TTC549 (cell line): ENCODE measurements around the gene ADCY4.
"Not testable (repeated sequence)": the region's sequence is repeated elsewhere in the genome, so short reads cannot be mapped to it uniquely, and the experiment has no call there.

Source experiments
- FAIRE-seq: peaks from 2 replicates; lab custom pipeline; 2012; peaks lifted over from hg19 to GRCh38; lab: Jason Lieb, UNC

The ADCY4 gene

GRCh38 chr14:24334431-24335291 is at the start of gene ADCY4:
Gene ADCY4 (minus strand): TSS chr14:24335071. CDS start chr14:24334652, 419 bp downstream.
- no peak for FAIRE-seq

- FAIRE-seq = no peak
These were observed 49.3 kb upstream of the ADCY4 start for GRCh38 chr14:24384169-24384568.

- FAIRE-seq = no peak
These were observed 47.1 kb upstream of the ADCY4 start for GRCh38 chr14:24382064-24382371.

GRCh38 chr14:24381363-24382063 is 46.6 kb upstream of the ADCY4 start:
- no peak for FAIRE-seq

GRCh38 chr14:24379907-24380730 is 45.2 kb upstream of the ADCY4 start:
- no peak for FAIRE-seq

GRCh38 chr14:24378981-24379906 is 44.4 kb upstream of the ADCY4 start:
- no peak for FAIRE-seq

GRCh38 chr14:24378327-24378726 is 43.5 kb upstream of the ADCY4 start:
- no peak for FAIRE-seq

- no peak for FAIRE-seq
These were observed 42.8 kb upstream of the ADCY4 start for GRCh38 chr14:24377657-24378056.

- FAIRE-seq = no peak
These were observed 42.3 kb upstream of the ADCY4 start for GRCh38 chr14:24377126-24377525.

- FAIRE-seq = no peak
These were observed 41.7 kb upstream of the ADCY4 start for GRCh38 chr14:24376448-24377070.

GRCh38 chr14:24372701-24373416 is 38.0 kb upstream of the ADCY4 start:
- no peak for FAIRE-seq

GRCh38 chr14:24371605-24372004 is 36.7 kb upstream of the ADCY4 start:
- FAIRE-seq = not testable (repeated sequence)

GRCh38 chr14:24370748-24371147 is 35.9 kb upstream of the ADCY4 start:
- FAIRE-seq = no peak

- no peak for FAIRE-seq
These were observed 35.2 kb upstream of the ADCY4 start for GRCh38 chr14:24369907-24370687.

GRCh38 chr14:24369463-24369862 is 34.6 kb upstream of the ADCY4 start:
- FAIRE-seq = no peak

GRCh38 chr14:24368562-24369252 is 33.8 kb upstream of the ADCY4 start:
- no peak for FAIRE-seq

GRCh38 chr14:24368212-24368561 is 33.3 kb upstream of the ADCY4 start:
- FAIRE-seq = no peak

- no peak for FAIRE-seq
These were observed 32.8 kb upstream of the ADCY4 start, which contains the start of gene NFATC4 for GRCh38 chr14:24367514-24368211. Gene NFATC4 (plus strand): TSS chr14:24368184. CDS start chr14:24368341, 157 bp downstream.
